ENCODE measurements around the gene PANK3. TPM values are rescaled to one million over a fixed set of nuclear protein-coding genes. Genes with fewer than 3 reads are reported as not detected.
"Not testable (repeated sequence)": the region's sequence is repeated elsewhere in the genome, so short reads cannot be mapped to it uniquely, and the experiment has no call there.

PANK3 gene
- total and polyA plus RNA-seq, 10 donors = 3.8 to 70.9 (median 40.3) TPM

- no peak for DNase-seq
- 93 to 97% (median 97%) methylated on average over 10 of the region's 10 CpGs for WGBS, 5 donors
- H3K36me3 ChIP-seq = no peaks in the 10 kb centered on the region
- H3K27me3 ChIP-seq (replicated peaks in 1 of 7) = peaks cover 0 to 18% (median 0%) of the 10 kb centered on the region in 7 donors
- intact Hi-C loops (cut with DNase I; ENCODE audit: low total_unique reads) = no loop called here
- peaks cover 0 to 4% (median 0%) of the 10 kb centered on the region in 8 donors for H3K9me3 ChIP-seq
- no peak overlapping the region for H3K4me3 ChIP-seq
- TF ChIP-seq POLR2AphosphoS5 (IDR thresholded peaks at IDR 0.05) = no peak
- no peak for TF ChIP-seq POLR2A (IDR thresholded peaks at IDR 0.05)
- no peak for TF ChIP-seq CTCF (IDR thresholded peaks at IDR 0.05 in 8 of 11, conservative IDR thresholded peaks at IDR 0.05 in 3 of 11)
- H3K4me1 ChIP-seq = no peaks in the 10 kb centered on the region
- H3K27ac ChIP-seq = no peak overlapping the region
Measured at GRCh38 chr5:168599826-168600225, 20.7 kb upstream of the PANK3 start.

- TF ChIP-seq CTCF (IDR thresholded peaks at IDR 0.05 in 8 of 11, conservative IDR thresholded peaks at IDR 0.05 in 3 of 11) = no peak
- no peak for TF ChIP-seq POLR2AphosphoS5 (IDR thresholded peaks at IDR 0.05)
- no peak for TF ChIP-seq POLR2A (IDR thresholded peaks at IDR 0.05)
- 20 to 51% (median 44%) methylated on average over 3 of the region's 3 CpGs for WGBS, 5 donors
- peaks cover 0 to 4% (median 0%) of the 10 kb centered on the region in 8 donors for H3K9me3 ChIP-seq
- no peaks in the 10 kb centered on the region for H3K4me1 ChIP-seq
- no peak for DNase-seq
- intact Hi-C loops (cut with DNase I; ENCODE audit: low total_unique reads) = no loop called here
- peaks cover 0 to 18% (median 0%) of the 10 kb centered on the region in 7 donors for H3K27me3 ChIP-seq (replicated peaks in 1 of 7)
- H3K27ac ChIP-seq = no peak overlapping the region
- no peak overlapping the region for H3K4me3 ChIP-seq
- H3K36me3 ChIP-seq = no peaks in the 10 kb centered on the region
Measured at GRCh38 chr5:168598639-168599038, 19.5 kb upstream of the PANK3 start.

DNA sequence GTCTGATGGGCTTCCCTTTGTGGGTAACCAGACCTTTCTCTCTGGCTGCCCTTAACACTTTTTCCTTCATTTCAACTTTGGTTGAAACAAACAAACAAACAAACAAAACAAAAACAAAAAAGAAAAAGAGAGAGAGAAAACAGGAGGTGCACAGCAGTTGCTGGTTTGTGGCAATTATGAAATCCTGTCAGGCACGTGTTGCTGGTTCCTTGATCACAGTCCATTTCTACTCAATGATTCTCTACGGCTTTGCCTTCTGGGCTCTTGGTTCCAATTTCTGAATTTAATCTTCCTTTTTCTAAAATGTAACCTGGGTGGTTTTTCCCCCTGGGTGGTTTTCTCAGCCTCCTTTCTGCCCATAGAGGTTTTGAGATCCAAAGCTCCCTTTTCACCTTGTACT, 17.8 kb upstream of the PANK3 start:
- Histone ChIP-seq H3K27me3 (replicated peaks in 1 of 7) (peaks cover 0 to 18% (median 0%) of the 10 kb centered on the region in 7 donors), H3K36me3 (no peaks in the 10 kb centered on the region), H3K9me3 (peaks cover 0 to 4% (median 0%) of the 10 kb centered on the region in 8 donors), H3K27ac (no peak overlapping the region), H3K4me1 (no peaks in the 10 kb centered on the region), H3K4me3 (no peak overlapping the region)
- DNase-seq = no peak
- no peak for TF ChIP-seq POLR2AphosphoS5 (IDR thresholded peaks at IDR 0.05)
- TF ChIP-seq CTCF (IDR thresholded peaks at IDR 0.05 in 8 of 11, conservative IDR thresholded peaks at IDR 0.05 in 3 of 11) = no peak
- TF ChIP-seq POLR2A (IDR thresholded peaks at IDR 0.05) = no peak
- 67 to 88% (median 76%) methylated on average over 2 of the region's 2 CpGs for WGBS, 5 donors
- intact Hi-C loops (cut with DNase I; ENCODE audit: low total_unique reads) = no loop called here

DNA sequence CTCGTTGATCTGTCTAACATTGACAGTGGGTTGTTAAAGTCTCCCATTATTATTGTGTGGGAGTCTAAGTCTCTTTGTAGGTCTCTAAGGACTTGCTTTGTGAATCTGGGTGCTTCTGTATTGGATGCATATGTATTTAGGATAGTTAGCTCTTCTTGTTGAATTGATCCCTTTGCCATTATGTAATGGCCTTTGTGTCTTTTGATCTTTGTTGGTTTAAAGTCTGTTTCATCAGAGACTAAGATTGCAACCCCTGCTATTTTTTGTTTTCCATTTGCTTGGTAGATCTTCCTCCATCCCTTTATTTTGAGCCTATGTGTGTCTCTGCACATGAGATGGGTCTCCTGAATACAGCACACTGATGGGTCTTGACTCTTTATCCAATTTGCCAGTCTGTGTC, 17.0 kb upstream of the PANK3 start:
- H3K27ac ChIP-seq; H3K4me3 ChIP-seq; intact Hi-C loops (cut with DNase I; ENCODE audit: low total_unique reads); H3K36me3 ChIP-seq; DNase-seq; H3K9me3 ChIP-seq; H3K4me1 ChIP-seq: not testable (repeated sequence)
- 50 to 92% (median 71%) methylated on average over 1 of the region's 1 CpG for WGBS, 5 donors
- H3K27me3 ChIP-seq (replicated peaks in 1 of 7) = peaks cover 0 to 18% (median 0%) of the 10 kb centered on the region in 7 donors

GRCh38 chr5:168592014-168592368, 12.8 kb upstream of the PANK3 start:
- peaks cover 0 to under 1% (median 0%) of the 10 kb centered on the region in 8 donors for H3K9me3 ChIP-seq
- no peaks in the 10 kb centered on the region for H3K4me1 ChIP-seq
- no peaks in the 10 kb centered on the region for H3K36me3 ChIP-seq
- intact Hi-C loops (cut with DNase I; ENCODE audit: low total_unique reads) = no loop called here
- H3K4me3 ChIP-seq = no peak overlapping the region
- WGBS, 5 donors = 86 to 100% (median 97%) methylated on average over 1 of the region's 1 CpG
- TF ChIP-seq POLR2A (IDR thresholded peaks at IDR 0.05) (no peak), POLR2AphosphoS5 (IDR thresholded peaks at IDR 0.05) (no peak), CTCF (IDR thresholded peaks at IDR 0.05 in 8 of 11, conservative IDR thresholded peaks at IDR 0.05 in 3 of 11) (no peak)
- no peak for DNase-seq
- no peak overlapping the region for H3K27ac ChIP-seq
- H3K27me3 ChIP-seq (replicated peaks in 1 of 7) = peaks cover 0 to 5% (median 0%) of the 10 kb centered on the region in 7 donors

Measured in spleen (tissue), 11 donors.